Heart left ventricle (tissue), 16 donors: ENCODE measurements around the gene MAP3K15. TPM values are rescaled to one million over a fixed set of nuclear protein-coding genes. Genes with fewer than 3 reads are reported as not detected.

Experiments
- ATAC-seq, 4 donors: fragments of 200-7000 bp; cut with Tn5 transposase; one replicate each; pipeline ENCODE4 v1.9.1; 2020 to 2022; ENCODE audit warnings: moderate library complexity in 4 of 4, mild to moderate bottlenecking in 3 of 4, moderate number of reproducible peaks in 1 of 4
- DNase-seq, 5 donors: peaks; one replicate each; pipeline ENCODE4 v3.0.0-alpha.2; 2020
- H3K27ac ChIP-seq, 12 donors: fragments of 200-600 bp; sonication (generic) in 4 of 12; one replicate each; pipeline versions ENCODE4 v1.5.0 to v1.8.0; 2016 to 2022; ENCODE audit warnings: mild to moderate bottlenecking in 2 of 12
- H3K27me3 ChIP-seq, 9 donors: fragments of 200-600 bp; sonication (generic) in 2 of 9; one replicate each; pipeline versions ENCODE4 v1.5.1 to v1.8.0; 2016 to 2022; ENCODE audit warnings: mild to moderate bottlenecking in 3 of 9
- H3K36me3 ChIP-seq, 9 donors: fragments of 200-600 bp; sonication (generic) in 2 of 9; one replicate each; pipeline versions ENCODE4 v1.5.0 to v1.8.0; 2018 to 2022; ENCODE audit warnings: mild to moderate bottlenecking in 2 of 9
- H3K4me1 ChIP-seq, 12 donors: fragments of 200-600 bp; sonication (generic) in 4 of 12; one replicate each; pipeline versions ENCODE4 v1.5.0 to v1.8.0; 2016 to 2022; ENCODE audit warnings: mild to moderate bottlenecking in 3 of 12
- H3K4me3 ChIP-seq, 12 donors: fragments of 200-600 bp; sonication (generic) in 4 of 12; one replicate each; pipeline versions ENCODE4 v1.5.0 to v1.8.0; 2017 to 2022; ENCODE audit warnings: mild to moderate bottlenecking in 9 of 12, moderate library complexity in 4 of 12
- H3K9me3 ChIP-seq, 12 donors: fragments of 200-600 bp; sonication (generic) in 4 of 12; one replicate each; pipeline versions ENCODE4 v1.5.0 to v1.8.0; 2016 to 2022; ENCODE audit warnings: mild to moderate bottlenecking in 1 of 12
- CTCF ChIP-seq, 12 donors: fragments of 200-600 bp; sonication (generic) in 4 of 12; IDR thresholded peaks; one replicate each; pipeline versions ENCODE4 v1.5.0 to v1.8.0; 2018 to 2022; ENCODE audit warnings: antibody characterized with exemption in 12 of 12, mild to moderate bottlenecking in 5 of 12
- POLR2A ChIP-seq, 2 donors: fragments of 450-650 bp; IDR thresholded peaks; one replicate each; pipeline ENCODE4 v1.6.1; 2017; ENCODE audit warnings: antibody characterized with exemption in 2 of 2, mild to moderate bottlenecking in 2 of 2, moderate library complexity in 2 of 2
- WGBS, 4 donors: extraction: QIAGEN DNeasy Blood & Tissue Kit in 2 of 4; methylation state at CpG; one replicate each; pipeline versions ENCODE4 v1.1.5 to v1.1.7; 2013 to 2018; 5-methylcytosine and 5-hydroxymethylcytosine counted together
- intact Hi-C, 10 donors: fragments of 100-400 bp; cut with DNase I; formaldehyde crosslinking; loops; one replicate each; pipeline versions ENCODE4 v1.11.1 to v1.14.2; 2022
- polyA plus RNA-seq, 2 donors: library from polyadenylated mRNA; stranded (reverse); fragments of 200-250 nt; gene quantifications; one replicate each; pipeline ENCODE4 v1.2.3, GENCODE V29; 2013
- total RNA-seq, 9 donors: library from RNA; depleted of rRNA in 2 of 9; stranded (reverse); fragments of >200 nt in 2 of 9; fragmentation: NEBNext Ultra II Directional in 3 of 9; extraction: Animal tissue kit (Norgen Biotek cat#: 25700) in 3 of 9; gene quantifications; one replicate each; pipeline versions ENCODE4 v1.1.0 to v1.2.4, GENCODE V29; 2016 to 2023
- donor health status: ischemic (EF 13 %, LVEDD 7.1; RV severe dilation, severe dysfunction).
- donor health status: healthy with polysubstance abuse.
- donor health status: DM: no; HTN: yes; CAD: no.
- donor health status: DM: no; HTN: no; CAD: no.
- donor health status: ischemic (EF 25% LVEDD 6.9; RV normal size, moderate dysfunction).
- donor health status: ischemic (EF 25% LVEDD 5.7; RV mildly dilated, moderate dysfunction).
- donor health status: healthy.
- donor health status: DM: yes; HTN: yes; CAD: no.
- donor health status: ischemic (EF 35%, LVEDD 5.7; RV mildly dilated, moderate dysfunction).
- donor health status: nonischemic (EF 11% LVEDD 7.7; RV severe dilation, severe dysfunction).
- donor health status: DM: yes; HTN: yes; CAD: no.
- donor health status: PGD.
- donor health status: ischemic (EF 29% LVEDD 5.4; RV normal size, mild dysfunction).
- donor health status: nonischemic (EF 23%, LVEDD 6.1; RV moderate dilation, normal function).

Gene MAP3K15
- total and polyA plus RNA-seq, 11 donors, result 0.09 to 0.15 (median 0.13) TPM; not detected in 7

DNA sequence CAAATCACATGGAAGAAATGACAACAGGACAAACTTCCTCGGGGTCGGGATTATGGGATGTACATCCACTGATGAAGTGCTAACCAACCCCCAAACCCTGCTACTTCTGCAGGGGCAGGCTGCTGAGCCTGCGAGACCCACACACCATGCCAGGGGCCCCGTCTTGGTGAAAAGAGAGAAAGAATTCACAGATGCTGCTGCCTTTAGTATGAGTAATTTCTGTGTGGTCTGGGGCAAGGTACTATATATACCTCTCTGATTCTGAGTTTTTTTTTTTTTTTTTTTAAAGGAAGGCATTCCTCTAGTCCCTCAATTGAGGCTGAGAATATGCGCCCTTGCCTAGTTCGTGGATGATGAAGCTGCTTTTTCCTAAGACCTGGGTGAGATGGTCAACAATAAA is 146.7 kb downstream of the MAP3K15 start:
- no peak overlapping the region for H3K27ac ChIP-seq
- intact Hi-C loops, result no loop called here
- H3K27me3 ChIP-seq, result no peaks in the 10 kb centered on the region
- H3K9me3 ChIP-seq, result peaks cover 0 to 4% (median 0%) of the 10 kb centered on the region in 12 donors
- DNase-seq, result no peak
- TF ChIP-seq CTCF (IDR thresholded peaks at IDR 0.05) (no peak), POLR2A (IDR thresholded peaks at IDR 0.05) (no peak)
- no peak for ATAC-seq
- H3K36me3 ChIP-seq, result peaks cover 0 to 7% (median 0%) of the 10 kb centered on the region in 9 donors
- no peak overlapping the region for H3K4me3 ChIP-seq
- 83 to 94% (median 91%) methylated on average over 6 of the region's 6 CpGs for WGBS, 4 donors
- H3K4me1 ChIP-seq, result peaks cover 0 to 2% (median 0%) of the 10 kb centered on the region in 12 donors

GRCh38 chrX:19361701-19362100 is 153.6 kb downstream of the MAP3K15 start:
- DNase-seq (no peak), ATAC-seq (no peak)
- H3K36me3 ChIP-seq, result peaks cover 0 to 70% (median 41%) of the 10 kb centered on the region in 9 donors
- no peaks in the 10 kb centered on the region for H3K27me3 ChIP-seq
- no peak overlapping the region for H3K4me3 ChIP-seq
- intact Hi-C loops, result no loop called here
- no peak for TF ChIP-seq POLR2A (IDR thresholded peaks at IDR 0.05)
- TF ChIP-seq CTCF (IDR thresholded peaks at IDR 0.05), result no peak
- 49 to 68% (median 61%) methylated on average over 4 of the region's 4 CpGs for WGBS, 4 donors
- no peak overlapping the region for H3K27ac ChIP-seq
- H3K4me1 ChIP-seq, result no peaks in the 10 kb centered on the region
- H3K9me3 ChIP-seq, result no peaks in the 10 kb centered on the region

- no peaks in the 10 kb centered on the region for H3K27me3 ChIP-seq
- peak overlapping the region in 1 of 12 donors; percentile 45 for H3K27ac ChIP-seq
- H3K36me3 ChIP-seq, result peaks cover 0 to 78% (median 49%) of the 10 kb centered on the region in 9 donors
- intact Hi-C loops, result no loop called here
- no peaks in the 10 kb centered on the region for H3K9me3 ChIP-seq
- TF ChIP-seq POLR2A (IDR thresholded peaks at IDR 0.05), result no peak
- no peak for TF ChIP-seq CTCF (IDR thresholded peaks at IDR 0.05)
- 60 to 73% (median 65%) methylated on average over 6 of the region's 6 CpGs for WGBS, 4 donors
- DNase-seq, result no peak
- H3K4me3 ChIP-seq, result no peak overlapping the region
- H3K4me1 ChIP-seq, result no peaks in the 10 kb centered on the region
- ATAC-seq, result peak in 3 of 4 donors; percentile 59 to 89 (median 69)
These were observed 154.4 kb downstream of the MAP3K15 start for GRCh38 chrX:19360903-19361302.

DNA sequence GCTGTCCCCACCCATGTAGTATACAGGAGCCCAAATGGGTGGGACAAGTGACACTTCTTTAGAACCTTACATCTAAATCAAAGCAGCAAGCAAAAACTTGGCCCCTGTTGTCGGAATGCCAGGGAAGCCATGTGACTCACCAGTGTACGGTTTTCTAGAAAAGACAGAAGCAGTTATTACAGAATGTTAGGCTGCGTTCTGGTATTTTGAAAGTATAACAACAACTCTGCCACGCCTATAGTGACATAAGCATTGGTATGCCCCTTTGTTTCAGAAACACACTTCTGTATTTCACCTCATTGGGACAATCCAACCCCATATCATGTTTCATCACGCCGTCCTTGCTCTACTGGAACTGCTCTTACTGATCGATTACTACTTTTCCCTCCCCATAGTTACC is 156.8 kb downstream of the MAP3K15 start:
- TF ChIP-seq POLR2A (IDR thresholded peaks at IDR 0.05), result no peak
- TF ChIP-seq CTCF (IDR thresholded peaks at IDR 0.05), result no peak
- H3K36me3 ChIP-seq, result peaks cover 0 to 96% (median 65%) of the 10 kb centered on the region in 9 donors
- H3K4me1 ChIP-seq, result no peaks in the 10 kb centered on the region
- DNase-seq (no peak), ATAC-seq (no peak)
- 80 to 92% (median 87%) methylated on average over 7 of the region's 7 CpGs for WGBS, 4 donors
- no peaks in the 10 kb centered on the region for H3K9me3 ChIP-seq
- no peaks in the 10 kb centered on the region for H3K27me3 ChIP-seq
- no peak overlapping the region for H3K27ac ChIP-seq
- H3K4me3 ChIP-seq, result no peak overlapping the region
- intact Hi-C loops, result no loop called here
